ENCODE data around the gene PCDHA10. TPM values are rescaled to one million over a fixed set of nuclear protein-coding genes. Genes with fewer than 3 reads are reported as not detected.

PCDHA10 gene
- total RNA-seq, 1 experiment from 2014 or later: 10.7 TPM

GRCh38 chr5:140869555-140869886 lies 13.8 kb downstream of the PCDHA10 start:
- peak overlapping the region; percentile 66 for H3K4me2 ChIP-seq (ENCODE audit: insufficient read depth, insufficient read length, low read length)
- peaks cover 5 to 12% of the 10 kb centered on the region in 2 experiments for H3K9me3 Mint-ChIP-seq

More at GRCh38 chr5:140869555-140869886, 13.8 kb downstream of the PCDHA10 start:
- Mint-ChIP-seq H3K4me1 (peaks cover 5% of the 10 kb centered on the region in 2 experiments; a peak in 2 of 4 replicates), H3K4me3 (peak overlapping the region; percentile 83 to 87), H3K27me3 (ENCODE audit: low read depth) (no peaks in the 10 kb centered on the region), H3K36me3 (ENCODE audit: insufficient read depth in 1 of 3, low read depth in 3 of 3) (peaks cover 21 to 33% (median 32%) of the 10 kb centered on the region in 3 experiments), H3K27ac (0 out of 7 replicates have a peak overlapping the region, but pooled peaks of 1 of the 3 experiments have one; percentile 77)
- Histone ChIP-seq H2AFZ (ENCODE audit: low read length) (no peak overlapping the region), H4K8ac (replicated peaks; ENCODE audit: insufficient read length, low read depth, low read length) (no peak overlapping the region), H2BK15ac (ENCODE audit: low read depth, low read length) (no peak overlapping the region), H4K5ac (ENCODE audit: insufficient read length, low read depth, low read length) (no peak overlapping the region), H3K9ac (ENCODE audit: extremely low read depth, insufficient read length, low read length) (peak overlapping the region; percentile 90), H3K56ac (ENCODE audit: insufficient read length, low read depth, low read length) (no peak overlapping the region), H4K20me1 (ENCODE audit: control insufficient read depth, insufficient read depth, insufficient read length) (no peaks in the 10 kb centered on the region), H3K18ac (ENCODE audit: insufficient read length, low read depth, low read length) (no peak overlapping the region), H4K91ac (ENCODE audit: insufficient read length, low read depth, low read length) (no peak overlapping the region), H3K27me3 (ENCODE audit: insufficient read depth, low read length) (no peaks in the 10 kb centered on the region), H3K4ac (ENCODE audit: low read depth, low read length) (no peak overlapping the region), H2BK20ac (ENCODE audit: low read depth, low read length, poor library complexity, severe bottlenecking) (no peak overlapping the region), H3K27ac (ENCODE audit: insufficient read length, low read depth, low read length) (no peak overlapping the region), H3K79me1 (ENCODE audit: insufficient read depth, low read depth, low read length, poor library complexity, severe bottlenecking) (no peaks in the 10 kb centered on the region), H3K79me2 (ENCODE audit: insufficient read depth, low read length) (peaks cover 5% of the 10 kb centered on the region; the same call in 1 of the 2 replicates), H3K9me3 (ENCODE audit: control insufficient read depth, low read depth, low read length) (no peaks in the 10 kb centered on the region), H2AK5ac (ENCODE audit: insufficient read length, low read length) (no peak overlapping the region), H3T11ph (ENCODE audit: low read length) (no peak overlapping the region), H3K4me1 (ENCODE audit: insufficient read depth, low read length) (no peaks in the 10 kb centered on the region), H3K14ac (ENCODE audit: insufficient read depth, low read length) (no peak overlapping the region), H2BK12ac (ENCODE audit: insufficient read length, low read depth, low read length) (no peak overlapping the region), H2BK120ac (ENCODE audit: low read depth, low read length, poor library complexity, severe bottlenecking) (no peak overlapping the region), H3K23me2 (ENCODE audit: insufficient read length, low read depth, low read length, poor library complexity, severe bottlenecking) (no peaks in the 10 kb centered on the region), H2BK5ac (ENCODE audit: insufficient read length, low read length) (no peak overlapping the region), H3K23ac (ENCODE audit: insufficient read length, low read depth, low read length) (no peak overlapping the region)
- no peak; the same call in 1 of the 3 replicates for TF ChIP-seq CTCF (conservative IDR thresholded peaks at IDR 0.05)
- no CpG with 5 or more reads among the region's 5 CpGs for WGBS (ENCODE audit: extremely low coverage, insufficient read length, low lambda C conversion rate)
- no peak for DNase-seq
